HepG2 (cell line): ENCODE results near the gene SMO. TPM values are rescaled to one million over a fixed set of nuclear protein-coding genes. Genes with fewer than 3 reads are reported as not detected.

ENCODE experiments used
- ATAD3A ChIP-seq: sonication (generic); formaldehyde crosslinking; IDR thresholded peaks from 2 replicates; pipeline ENCODE4 v1.4.0; 2020; ENCODE audit warnings: missing genetic modification reagents
- FOSL2 ChIP-seq: sonication (generic); formaldehyde crosslinking; IDR thresholded peaks from 2 replicates; pipeline ENCODE4 v1.4.0; 2020; ENCODE audit warnings: missing genetic modification reagents
- HNRNPL ChIP-seq: fragments of 200-400 bp; formaldehyde crosslinking; IDR thresholded peaks from 2 replicates; pipeline ENCODE4 v1.6.1; 2017; ENCODE audit warnings: mild to moderate bottlenecking, low read depth, low read length
- KLF15 ChIP-seq: sonication (generic); formaldehyde crosslinking; IDR thresholded peaks from 2 replicates; pipeline ENCODE4 v1.8.1; 2023; ENCODE audit warnings: borderline replicate concordance, mild to moderate bottlenecking, inconsistent platforms, missing genetic modification reagents, mixed read lengths
- NFKB2 ChIP-seq: sonication (generic); formaldehyde crosslinking; IDR thresholded peaks from 2 replicates; pipeline ENCODE4 v1.4.0; 2020; ENCODE audit warnings: missing genetic modification reagents, borderline replicate concordance
- NFRKB ChIP-seq: fragments of 450-650 bp; IDR thresholded peaks from 2 replicates; pipeline ENCODE4 v1.6.1; 2017
- NR3C1 ChIP-seq: sonication (generic); formaldehyde crosslinking; IDR thresholded peaks from 2 replicates; pipeline ENCODE4 v1.4.0; 2020; ENCODE audit warnings: missing genetic modification reagents
- RAD51 ChIP-seq: fragments of 450-650 bp; IDR thresholded peaks from 2 replicates; pipeline ENCODE4 v1.6.1; 2016; ENCODE audit warnings: borderline replicate concordance
- RXRA ChIP-seq: sonication (generic); formaldehyde crosslinking; IDR thresholded peaks from 2 replicates; pipeline ENCODE4 v1.5.1; 2020; ENCODE audit warnings: missing genetic modification reagents
- TCF12 ChIP-seq, 2 experiments: fragments of 450-650 bp in 1 of 2; sonication (generic) in 1 of 2; formaldehyde crosslinking in 1 of 2; IDR thresholded peaks; 2 replicates each; pipeline versions ENCODE4 v1.6.1 to v1.8.0; 2017 to 2022; ENCODE audit warnings: antibody characterized with exemption in 1 of 2, mild to moderate bottlenecking in 1 of 2, missing genetic modification reagents in 1 of 2, moderate library complexity in 1 of 2
- THYN1 ChIP-seq: sonication (generic); formaldehyde crosslinking; IDR thresholded peaks from 2 replicates; pipeline ENCODE4 v1.8.1; 2023; ENCODE audit warnings: low read depth, mild to moderate bottlenecking, moderate library complexity, missing genetic modification reagents, borderline replicate concordance
- ZMYM3 ChIP-seq: sonication (generic); formaldehyde crosslinking; IDR thresholded peaks from 2 replicates; pipeline ENCODE4 v1.5.1; 2020; ENCODE audit warnings: mild to moderate bottlenecking, missing genetic modification reagents
- ZNF124 ChIP-seq: sonication (generic); formaldehyde crosslinking; IDR thresholded peaks from 2 replicates; pipeline ENCODE4 v1.4.0; 2020; ENCODE audit warnings: missing genetic modification reagents
- ZNF230 ChIP-seq: sonication (generic); formaldehyde crosslinking; IDR thresholded peaks from 2 replicates; pipeline ENCODE4 v1.4.0; 2020; ENCODE audit warnings: mild to moderate bottlenecking, missing genetic modification reagents
- ZNF572 ChIP-seq: sonication (generic); formaldehyde crosslinking; IDR thresholded peaks from 2 replicates; pipeline ENCODE4 v1.5.1; 2020; ENCODE audit warnings: mild to moderate bottlenecking, missing genetic modification reagents
- ZNF597 ChIP-seq: sonication (generic); formaldehyde crosslinking; IDR thresholded peaks from 2 replicates; pipeline ENCODE4 v1.5.0; 2020; ENCODE audit warnings: missing genetic modification reagents
- ZNF709 ChIP-seq: sonication (generic); formaldehyde crosslinking; IDR thresholded peaks from 2 replicates; pipeline ENCODE4 v1.5.0; 2020; ENCODE audit warnings: mild to moderate bottlenecking, missing genetic modification reagents
- ZNF713 ChIP-seq: sonication (generic); formaldehyde crosslinking; IDR thresholded peaks from 2 replicates; pipeline ENCODE4 v1.4.0; 2020; ENCODE audit warnings: mild to moderate bottlenecking, missing genetic modification reagents
- ZNF879 ChIP-seq: sonication (generic); formaldehyde crosslinking; IDR thresholded peaks from 2 replicates; pipeline ENCODE4 v1.8.1; 2023; ENCODE audit warnings: missing genetic modification reagents
- ZNF891 ChIP-seq: sonication (generic); formaldehyde crosslinking; IDR thresholded peaks from 2 replicates; pipeline ENCODE4 v1.5.0; 2020; ENCODE audit warnings: mild to moderate bottlenecking, missing genetic modification reagents
- polyA plus RNA-seq, 8 experiments: library from polyadenylated mRNA; depleted of rRNA in 3 of 8; stranded (reverse) in 7 of 8; unstranded in 1 of 8; fragments of >200 nt; fragmentation: Illumina TruSeq in 4 of 8; extraction: Trizol in 4 of 8; gene quantifications; 2 replicates each; pipeline versions ENCODE4 v1.2.1 to v1.2.3, GENCODE V29; 2011 to 2016; ENCODE audit warnings: low read depth in 4 of 8, missing spikeins in 1 of 8, mixed read lengths in 1 of 8; ENCODE audit not compliant: insufficient read depth in 1 of 8
- total RNA-seq, 5 experiments: library from RNA; depleted of rRNA; stranded (reverse); fragments of >200 nt; fragmentation: Illumina TruSeq; extraction: Trizol; gene quantifications; 2 replicates each; pipeline ENCODE4 v1.2.3, GENCODE V29; 2016; ENCODE audit warnings: low read depth in 1 of 5
- TF ChIP-seq, protein P1 (sequence below): sonication (generic); formaldehyde crosslinking; IDR thresholded peaks from 2 replicates; pipeline ENCODE4 v1.4.0; 2020; ENCODE audit warnings: missing genetic modification reagents
- TF ChIP-seq, protein P2 (sequence below): sonication (generic); formaldehyde crosslinking; IDR thresholded peaks from 2 replicates; pipeline ENCODE4 v1.8.1; 2023; ENCODE audit warnings: mild to moderate bottlenecking, missing genetic modification reagents
- TF ChIP-seq, protein P3 (sequence below): sonication (generic); formaldehyde crosslinking; IDR thresholded peaks from 2 replicates; pipeline ENCODE4 v1.4.0; 2020; ENCODE audit warnings: mild to moderate bottlenecking, missing genetic modification reagents
- TF ChIP-seq, protein P4 (sequence below): sonication (generic); formaldehyde crosslinking; IDR thresholded peaks from 2 replicates; pipeline ENCODE4 v1.9.0; 2022; ENCODE audit warnings: low read depth, missing genetic modification reagents

The SMO gene
- total and polyA plus RNA-seq, 2 of the 13 experiments (the other 11 are each of a cell fraction or from before 2014, with no cell fraction given), result 23.8 to 32.3 TPM

DNA sequence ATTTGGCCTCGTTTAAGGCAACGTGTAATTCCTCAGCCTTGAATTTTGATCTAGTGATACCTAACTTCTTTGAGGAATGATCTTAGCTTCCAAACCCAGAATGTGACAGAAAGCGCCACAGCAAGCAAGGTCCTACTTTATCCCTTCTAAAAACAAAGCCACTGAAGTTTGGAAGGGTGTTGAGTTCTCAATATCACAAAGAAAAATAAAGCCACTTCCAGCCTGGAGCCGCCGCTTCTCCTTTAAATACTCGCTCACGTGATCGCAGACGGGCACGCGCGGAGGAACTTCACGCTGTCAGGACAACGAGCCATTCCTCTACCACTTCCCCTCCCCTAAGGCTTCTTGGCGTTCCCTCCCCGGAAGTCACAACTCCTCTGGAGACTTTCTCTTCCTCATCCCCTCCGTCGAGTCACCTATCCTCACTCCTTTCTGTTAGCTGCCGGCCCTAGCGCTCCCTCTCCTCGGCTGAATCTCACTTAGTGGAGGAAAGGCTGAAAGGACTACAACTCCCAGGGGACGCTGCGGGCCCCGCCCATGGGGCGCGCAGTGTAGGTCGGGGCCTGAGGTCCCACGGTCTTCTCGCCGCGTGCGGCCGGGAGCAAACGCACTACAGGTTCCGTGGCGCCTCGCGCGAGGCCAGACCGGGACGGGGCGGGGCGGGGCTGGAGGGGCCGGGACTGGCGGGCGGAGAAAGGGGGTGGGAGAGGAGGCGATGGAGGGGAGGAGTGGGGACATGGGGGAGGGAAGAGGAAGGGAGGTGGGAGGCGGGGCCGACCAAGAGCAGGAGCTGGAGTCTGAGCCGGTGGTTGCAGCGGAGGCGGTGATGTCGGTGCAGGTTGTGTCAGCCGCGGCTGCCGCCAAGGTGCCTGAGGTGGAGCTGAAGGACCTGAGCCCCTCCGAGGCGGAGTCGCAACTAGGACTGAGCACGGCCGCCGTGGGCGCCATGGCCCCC is 36.1 kb downstream of the SMO start, which contains the start of gene AHCYL2 (continued):
- TF ChIP-seq, protein P1, sequence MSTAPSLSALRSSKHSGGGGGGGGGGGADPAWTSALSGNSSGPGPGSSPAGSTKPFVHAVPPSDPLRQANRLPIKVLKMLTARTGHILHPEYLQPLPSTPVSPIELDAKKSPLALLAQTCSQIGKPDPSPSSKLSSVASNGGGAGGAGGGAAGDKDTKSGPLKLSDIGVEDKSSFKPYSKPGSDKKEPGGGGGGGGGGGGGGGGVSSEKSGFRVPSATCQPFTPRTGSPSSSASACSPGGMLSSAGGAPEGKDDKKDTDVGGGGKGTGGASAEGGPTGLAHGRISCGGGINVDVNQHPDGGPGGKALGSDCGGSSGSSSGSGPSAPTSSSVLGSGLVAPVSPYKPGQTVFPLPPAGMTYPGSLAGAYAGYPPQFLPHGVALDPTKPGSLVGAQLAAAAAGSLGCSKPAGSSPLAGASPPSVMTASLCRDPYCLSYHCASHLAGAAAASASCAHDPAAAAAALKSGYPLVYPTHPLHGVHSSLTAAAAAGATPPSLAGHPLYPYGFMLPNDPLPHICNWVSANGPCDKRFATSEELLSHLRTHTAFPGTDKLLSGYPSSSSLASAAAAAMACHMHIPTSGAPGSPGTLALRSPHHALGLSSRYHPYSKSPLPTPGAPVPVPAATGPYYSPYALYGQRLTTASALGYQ, result no peak
- no peak for TF ChIP-seq ZNF879 (CRISPR knock-in tag)
- TF ChIP-seq TCF12 (IDR thresholded peaks at IDR 0.05), result no peak
- no peak for TF ChIP-seq TCF12 (CRISPR knock-in tag; IDR thresholded peaks at IDR 0.05)
- TF ChIP-seq ZNF597 (CRISPR knock-in tag), result no peak
- TF ChIP-seq, protein P2, sequence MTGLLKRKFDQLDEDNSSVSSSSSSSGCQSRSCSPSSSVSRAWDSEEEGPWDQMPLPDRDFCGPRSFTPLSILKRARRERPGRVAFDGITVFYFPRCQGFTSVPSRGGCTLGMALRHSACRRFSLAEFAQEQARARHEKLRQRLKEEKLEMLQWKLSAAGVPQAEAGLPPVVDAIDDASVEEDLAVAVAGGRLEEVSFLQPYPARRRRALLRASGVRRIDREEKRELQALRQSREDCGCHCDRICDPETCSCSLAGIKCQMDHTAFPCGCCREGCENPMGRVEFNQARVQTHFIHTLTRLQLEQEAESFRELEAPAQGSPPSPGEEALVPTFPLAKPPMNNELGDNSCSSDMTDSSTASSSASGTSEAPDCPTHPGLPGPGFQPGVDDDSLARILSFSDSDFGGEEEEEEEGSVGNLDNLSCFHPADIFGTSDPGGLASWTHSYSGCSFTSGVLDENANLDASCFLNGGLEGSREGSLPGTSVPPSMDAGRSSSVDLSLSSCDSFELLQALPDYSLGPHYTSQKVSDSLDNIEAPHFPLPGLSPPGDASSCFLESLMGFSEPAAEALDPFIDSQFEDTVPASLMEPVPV (CRISPR knock-in tag), result no peak
- TF ChIP-seq THYN1 (CRISPR knock-in tag), result no peak
- TF ChIP-seq ZNF572, result no peak
- TF ChIP-seq KLF15, result no peak
- TF ChIP-seq RAD51, result peak; percentile 59
- TF ChIP-seq NR3C1 (CRISPR knock-in tag), result no peak
- no peak for TF ChIP-seq FOSL2 (CRISPR knock-in tag)
- no peak for TF ChIP-seq HNRNPL
- peak; percentile 55; the same call in 1 of the 2 replicates for TF ChIP-seq RXRA (CRISPR knock-in tag)
- TF ChIP-seq, protein P3, sequence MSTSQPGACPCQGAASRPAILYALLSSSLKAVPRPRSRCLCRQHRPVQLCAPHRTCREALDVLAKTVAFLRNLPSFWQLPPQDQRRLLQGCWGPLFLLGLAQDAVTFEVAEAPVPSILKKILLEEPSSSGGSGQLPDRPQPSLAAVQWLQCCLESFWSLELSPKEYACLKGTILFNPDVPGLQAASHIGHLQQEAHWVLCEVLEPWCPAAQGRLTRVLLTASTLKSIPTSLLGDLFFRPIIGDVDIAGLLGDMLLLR, result no peak
- no peak for TF ChIP-seq ZNF230 (CRISPR knock-in tag)
- TF ChIP-seq, protein P4, sequence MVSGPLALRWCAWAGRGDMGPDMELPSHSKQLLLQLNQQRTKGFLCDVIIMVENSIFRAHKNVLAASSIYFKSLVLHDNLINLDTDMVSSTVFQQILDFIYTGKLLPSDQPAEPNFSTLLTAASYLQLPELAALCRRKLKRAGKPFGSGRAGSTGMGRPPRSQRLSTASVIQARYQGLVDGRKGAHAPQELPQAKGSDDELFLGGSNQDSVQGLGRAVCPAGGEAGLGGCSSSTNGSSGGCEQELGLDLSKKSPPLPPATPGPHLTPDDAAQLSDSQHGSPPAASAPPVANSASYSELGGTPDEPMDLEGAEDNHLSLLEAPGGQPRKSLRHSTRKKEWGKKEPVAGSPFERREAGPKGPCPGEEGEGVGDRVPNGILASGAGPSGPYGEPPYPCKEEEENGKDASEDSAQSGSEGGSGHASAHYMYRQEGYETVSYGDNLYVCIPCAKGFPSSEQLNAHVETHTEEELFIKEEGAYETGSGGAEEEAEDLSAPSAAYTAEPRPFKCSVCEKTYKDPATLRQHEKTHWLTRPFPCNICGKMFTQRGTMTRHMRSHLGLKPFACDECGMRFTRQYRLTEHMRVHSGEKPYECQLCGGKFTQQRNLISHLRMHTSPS (CRISPR knock-in tag), result no peak
- no peak for TF ChIP-seq ATAD3A (CRISPR knock-in tag)
- TF ChIP-seq ZNF891 (CRISPR knock-in tag), result no peak
- no peak for TF ChIP-seq NFKB2
- TF ChIP-seq NFRKB, result no peak
- TF ChIP-seq ZNF713 (CRISPR knock-in tag), result no peak
- TF ChIP-seq ZMYM3 (CRISPR knock-in tag), result no peak
- no peak for TF ChIP-seq ZNF709 (CRISPR knock-in tag)
- no peak for TF ChIP-seq ZNF124 (CRISPR knock-in tag)
